OCI-LY3 (cell line): ENCODE results near the gene INTS12.
A peak's percentile ranks its signal among the peaks of the same experiment; 100 is the strongest.

Experiments
- H2AFZ ChIP-seq: fragments of 200-600, 300-600 bp; shearing (Covaris generic); 2 replicates; pipeline ENCODE4 v1.6.0; 2014; ENCODE audit warnings: antibody characterized with exemption, low read depth, low read length
- H3K27ac ChIP-seq: fragments of 200-600, 300-600 bp; sonication (generic); 2 replicates; pipeline ENCODE4 v1.5.1; 2014; ENCODE audit warnings: mild to moderate bottlenecking, low read length, moderate library complexity, mixed read lengths
- H3K27me3 ChIP-seq: fragments of 200-600, 300-600 bp; sonication (generic); 2 replicates; pipeline ENCODE4 v1.6.1; 2014; ENCODE audit warnings: low read depth, low read length, mixed read lengths
- H3K36me3 ChIP-seq: fragments of 200-600, 300-600 bp; sonication (generic); replicated peaks from 2 replicates; pipeline ENCODE3; 2014; ENCODE audit warnings: low read depth, low read length, mixed read lengths
- H3K4me1 ChIP-seq: fragments of 300-600, 200-600 bp; sonication (generic); 2 replicates; pipeline ENCODE4 v1.6.1; 2014; ENCODE audit warnings: low read length, mixed read lengths
- H3K4me2 ChIP-seq: fragments of 200-600, 300-600 bp; sonication (generic); 2 replicates; pipeline ENCODE4 v1.6.1; 2014; ENCODE audit warnings: low read length, mixed read lengths
- H3K4me3 ChIP-seq: fragments of 300-600, 200-600 bp; sonication (generic); 2 replicates; pipeline ENCODE4 v1.5.1; 2014; ENCODE audit warnings: antibody characterized with exemption, mild to moderate bottlenecking, low read length, moderate library complexity
- H3K79me2 ChIP-seq: fragments of 300-600, 200-600 bp; shearing (Covaris generic); 2 replicates; pipeline ENCODE4 v1.6.1; 2014; ENCODE audit warnings: mild to moderate bottlenecking, low read length, mixed read lengths
- H3K9ac ChIP-seq: fragments of 300-600, 200-600 bp; shearing (Covaris generic); 2 replicates; pipeline ENCODE4 v1.6.0; 2014; ENCODE audit warnings: mild to moderate bottlenecking, low read length, moderate library complexity
- H3K9me3 ChIP-seq: fragments of 200-600, 300-600 bp; shearing (Covaris generic); 2 replicates; pipeline ENCODE4 v1.6.1; 2014; ENCODE audit warnings: low read length, mixed read lengths; ENCODE audit not compliant: insufficient read depth
- H4K20me1 ChIP-seq: fragments of 200-600, 300-600 bp; sonication (generic); 2 replicates; pipeline ENCODE4 v1.6.1; 2016; ENCODE audit warnings: low read length, mixed read lengths; ENCODE audit not compliant: insufficient read depth
- CTCF ChIP-seq: fragments of 200-600, 300-600 bp; sonication (generic); IDR thresholded peaks from 2 replicates; pipeline ENCODE4 v1.5.1; 2014; ENCODE audit warnings: antibody characterized with exemption, low read length, low read depth
- EZH2phosphoT487 ChIP-seq: fragments of 200-600 bp; shearing (Covaris generic); IDR thresholded peaks from 2 replicates; pipeline ENCODE4 v1.6.1; 2018; ENCODE audit warnings: antibody characterized with exemption, mixed run types, low read depth

Gene INTS12

GRCh38 chr4:105712766-105713165 is 4.3 kb upstream of the INTS12 start:
- H3K4me2 ChIP-seq = no peak overlapping the region

GRCh38 chr4:105710678-105711077 is 2.2 kb upstream of the INTS12 start:
- TF ChIP-seq EZH2phosphoT487 = no peak
- TF ChIP-seq CTCF = no peak
- Histone ChIP-seq H3K27ac (no peak overlapping the region), H3K9ac (no peak overlapping the region), H3K79me2 (peaks cover 78% of the 10 kb centered on the region), H4K20me1 (no peaks in the 10 kb centered on the region), H3K4me2 (0 out of 2 replicates have a peak overlapping the region, but pooled peaks have one; percentile 7), H3K4me1 (peaks cover 49% of the 10 kb centered on the region), H3K36me3 (no peaks in the 10 kb centered on the region), H3K9me3 (no peaks in the 10 kb centered on the region), H2AFZ (no peak overlapping the region), H3K27me3 (no peaks in the 10 kb centered on the region), H3K4me3 (no peak overlapping the region)

More at GRCh38 chr4:105712766-105713165, 4.3 kb upstream of the INTS12 start:
- Histone ChIP-seq H3K27ac (no peak overlapping the region), H3K27me3 (no peaks in the 10 kb centered on the region), H3K4me1 (peaks cover 42% of the 10 kb centered on the region), H2AFZ (no peak overlapping the region), H3K79me2 (peaks cover 65% of the 10 kb centered on the region), H3K4me3 (no peak overlapping the region), H3K36me3 (no peaks in the 10 kb centered on the region), H3K9ac (no peak overlapping the region), H4K20me1 (no peaks in the 10 kb centered on the region), H3K9me3 (no peaks in the 10 kb centered on the region)
- no peak for TF ChIP-seq EZH2phosphoT487
- no peak for TF ChIP-seq CTCF

- H3K79me2 ChIP-seq = peaks cover 82% of the 10 kb centered on the region
- peak overlapping the region; percentile 89; the same call in 1 of the 2 replicates for H3K9ac ChIP-seq
- TF ChIP-seq EZH2phosphoT487 = no peak
- no peak for TF ChIP-seq CTCF
Observed at GRCh38 chr4:105710012-105710600, 1.6 kb upstream of the INTS12 start.

GRCh38 chr4:105709081-105709450 is 577 bp upstream of the INTS12 start:
- Histone ChIP-seq H3K4me3 (peak overlapping the region; percentile 96), H4K20me1 (no peaks in the 10 kb centered on the region), H3K36me3 (peaks cover 3% of the 10 kb centered on the region), H3K27ac (peak overlapping the region; percentile 43), H3K27me3 (no peaks in the 10 kb centered on the region), H2AFZ (peak overlapping the region; percentile 90; the same call in 1 of the 2 replicates), H3K4me2 (peak overlapping the region; percentile 90), H3K79me2 (peaks cover 86% of the 10 kb centered on the region), H3K4me1 (peaks cover 41% of the 10 kb centered on the region), H3K9ac (peak overlapping the region; percentile 89), H3K9me3 (no peaks in the 10 kb centered on the region)
- TF ChIP-seq EZH2phosphoT487 (no peak), CTCF (no peak)

More at GRCh38 chr4:105710012-105710600, 1.6 kb upstream of the INTS12 start:
- Histone ChIP-seq H3K36me3 (no peaks in the 10 kb centered on the region), H3K4me1 (peaks cover 47% of the 10 kb centered on the region), H3K27ac (no peak overlapping the region), H3K4me2 (peak overlapping the region; percentile 90), H3K27me3 (no peaks in the 10 kb centered on the region), H3K4me3 (peak overlapping the region; percentile 96), H2AFZ (no peak overlapping the region), H4K20me1 (no peaks in the 10 kb centered on the region), H3K9me3 (no peaks in the 10 kb centered on the region)
